H4 (cell line): Measurements from ENCODE around the gene ADAMTS7. TPM values are rescaled to one million over a fixed set of nuclear protein-coding genes. Genes with fewer than 3 reads are reported as not detected.
"Not testable (repeated sequence)": the region's sequence is repeated elsewhere in the genome, so short reads cannot be mapped to it uniquely, and the experiment has no call there.

Experiments
- DNase-seq: peaks from one replicate; pipeline ENCODE4 v3.0.0-alpha.2; 2015; ENCODE audit warnings: low spot score
- total RNA-seq: library from RNA; depleted of rRNA; stranded (reverse); fragments of >200 nt; shearing (Covaris generic); gene quantifications from 2 replicates; pipeline ENCODE4 v1.2.3, GENCODE V29; 2014

ADAMTS7 gene
- total RNA-seq, 1 experiment from 2014 or later, result 1.5 TPM

- DNase-seq, result not testable (repeated sequence)
These were observed 28.9 kb downstream of the ADAMTS7 start for GRCh38 chr15:78782402-78782801.

GRCh38 chr15:78781381-78781780 is 29.9 kb downstream of the ADAMTS7 start:
- not testable (repeated sequence) for DNase-seq

- DNase-seq, result not testable (repeated sequence)
These were observed 31.3 kb downstream of the ADAMTS7 start for GRCh38 chr15:78779975-78780374.

- not testable (repeated sequence) for DNase-seq
These were observed 32.0 kb downstream of the ADAMTS7 start for GRCh38 chr15:78779176-78779785.

GRCh38 chr15:78778422-78778821 is 32.8 kb downstream of the ADAMTS7 start:
- DNase-seq, result no peak

GRCh38 chr15:78777953-78778345 is 33.3 kb downstream of the ADAMTS7 start:
- not testable (repeated sequence) for DNase-seq

- DNase-seq, result not testable (repeated sequence)
These were observed 33.8 kb downstream of the ADAMTS7 start for GRCh38 chr15:78777290-78777952.

- DNase-seq, result not testable (repeated sequence)
These were observed 35.0 kb downstream of the ADAMTS7 start for GRCh38 chr15:78776046-78776925.

GRCh38 chr15:78775472-78775871 is 35.8 kb downstream of the ADAMTS7 start:
- DNase-seq, result no peak

- DNase-seq, result not testable (repeated sequence)
These were observed 36.7 kb downstream of the ADAMTS7 start for GRCh38 chr15:78774451-78774990.

- DNase-seq, result not testable (repeated sequence)
These were observed 37.4 kb downstream of the ADAMTS7 start for GRCh38 chr15:78773765-78774450.

GRCh38 chr15:78772738-78773137 is 38.5 kb downstream of the ADAMTS7 start:
- no peak for DNase-seq

- DNase-seq, result not testable (repeated sequence)
These were observed 39.7 kb downstream of the ADAMTS7 start for GRCh38 chr15:78771436-78772000.

GRCh38 chr15:78771020-78771419 is 40.2 kb downstream of the ADAMTS7 start:
- not testable (repeated sequence) for DNase-seq

- not testable (repeated sequence) for DNase-seq
These were observed 41.6 kb downstream of the ADAMTS7 start for GRCh38 chr15:78769473-78770225.

- no peak for DNase-seq
These were observed 42.5 kb downstream of the ADAMTS7 start for GRCh38 chr15:78768531-78769408.

- DNase-seq, result no peak
These were observed 43.2 kb downstream of the ADAMTS7 start for GRCh38 chr15:78768096-78768495.

GRCh38 chr15:78767331-78767951 is 43.8 kb downstream of the ADAMTS7 start:
- no peak for DNase-seq

GRCh38 chr15:78766641-78767071 is 44.6 kb downstream of the ADAMTS7 start:
- not testable (repeated sequence) for DNase-seq
